Neuronal stem cell (in vitro differentiated cells): ENCODE results near the gene DLGAP4.

Experiments used
- DNase-seq: peaks from one replicate; pipeline ENCODE4 v3.0.0-alpha.2; 2013; ENCODE audit warnings: low spot score
- H2AFZ ChIP-seq: one replicate; pipeline ENCODE4 v1.6.1; 2013; ENCODE audit warnings: mild to moderate bottlenecking, low read length, inconsistent platforms
- H2AK5ac ChIP-seq: 2 replicates; pipeline ENCODE4 v1.6.1; 2013; ENCODE audit warnings: low read depth, mild to moderate bottlenecking, inconsistent platforms, low read length, moderate library complexity, mixed read lengths
- H2BK120ac ChIP-seq: 2 replicates; pipeline ENCODE4 v1.6.1; 2013; ENCODE audit warnings: low read depth, mild to moderate bottlenecking, inconsistent platforms, low read length, moderate library complexity, mixed read lengths
- H2BK12ac ChIP-seq: one replicate; pipeline ENCODE4 v1.6.1; 2013; ENCODE audit warnings: low read length, inconsistent platforms
- H2BK15ac ChIP-seq: 2 replicates; pipeline ENCODE4 v1.6.1; 2013; ENCODE audit warnings: mild to moderate bottlenecking, low read length, inconsistent platforms, mixed read lengths
- H2BK5ac ChIP-seq: one replicate; pipeline ENCODE4 v1.6.1; 2013; ENCODE audit warnings: inconsistent platforms, mild to moderate bottlenecking, low read length, moderate library complexity
- H3K14ac ChIP-seq: one replicate; pipeline ENCODE4 v1.6.1; 2013; ENCODE audit warnings: low read length, inconsistent platforms
- H3K18ac ChIP-seq: 2 replicates; pipeline ENCODE4 v1.6.1; 2013; ENCODE audit warnings: low read length, inconsistent platforms
- H3K23ac ChIP-seq: 2 replicates; pipeline ENCODE4 v1.6.1; 2013; ENCODE audit warnings: low read depth, mild to moderate bottlenecking, mixed read lengths, low read length, inconsistent platforms; ENCODE audit not compliant: poor library complexity
- H3K27ac ChIP-seq: replicated peaks from 3 replicates; pipeline ENCODE4 v1.5.1; 2013; ENCODE audit warnings: low read length, inconsistent platforms
- H3K27me3 ChIP-seq, 3 experiments: 2 replicates each; pipeline ENCODE4 v1.6.1; 2013; ENCODE audit warnings: low read length in 3 of 3, mild to moderate bottlenecking in 2 of 3, inconsistent platforms in 1 of 3, low read depth in 1 of 3, mixed read lengths in 1 of 3, moderate library complexity in 1 of 3; ENCODE audit not compliant: control insufficient read depth in 3 of 3, insufficient read depth in 3 of 3
- H3K36me3 ChIP-seq, 2 donors: replicated peaks in 1 of 2; 2 replicates each; pipeline ENCODE4 v1.6.1; 2013; ENCODE audit warnings: low read length in 2 of 2; ENCODE audit not compliant: control insufficient read depth in 2 of 2, insufficient read depth in 2 of 2
- H3K4ac ChIP-seq: 2 replicates; pipeline ENCODE4 v1.6.1; 2013; ENCODE audit warnings: inconsistent platforms, mild to moderate bottlenecking, low read length, moderate library complexity
- H3K4me1 ChIP-seq, 2 donors: 1 replicate in 1 of 2; 2 replicates in 1 of 2; pipeline ENCODE4 v1.6.1; 2013; ENCODE audit warnings: low read length in 2 of 2, low read depth in 1 of 2; ENCODE audit not compliant: control insufficient read depth in 2 of 2, insufficient read depth in 1 of 2
- H3K4me2 ChIP-seq: one replicate; pipeline ENCODE4 v1.6.1; 2013; ENCODE audit warnings: mild to moderate bottlenecking, low read length, inconsistent platforms; ENCODE audit not compliant: insufficient read depth, poor library complexity, severe bottlenecking
- H3K4me3 ChIP-seq, 2 donors: 2 replicates each; pipeline ENCODE4 v1.5.1; 2013; ENCODE audit warnings: low read length in 2 of 2, mild to moderate bottlenecking in 2 of 2, inconsistent platforms in 1 of 2, moderate library complexity in 1 of 2
- H3K79me1 ChIP-seq: one replicate; pipeline ENCODE4 v1.6.1; 2013; ENCODE audit warnings: low read depth, mild to moderate bottlenecking, inconsistent platforms, low read length, moderate library complexity
- H3K9ac ChIP-seq: one replicate; pipeline ENCODE4 v1.6.1; 2013; ENCODE audit warnings: mild to moderate bottlenecking, low read depth, low read length, inconsistent platforms; ENCODE audit not compliant: poor library complexity
- H3K9me3 ChIP-seq, 2 donors: replicated peaks in 1 of 2; 2 replicates each; pipeline versions ENCODE3 to v1.6.1; 2013; ENCODE audit warnings: low read length in 2 of 2, mild to moderate bottlenecking in 2 of 2, inconsistent platforms in 1 of 2, low read depth in 1 of 2, mixed read lengths in 1 of 2, moderate library complexity in 1 of 2; ENCODE audit not compliant: control insufficient read depth in 2 of 2, insufficient read depth in 1 of 2
- H4K8ac ChIP-seq: one replicate; pipeline ENCODE4 v1.6.1; 2013; ENCODE audit warnings: low read depth, mild to moderate bottlenecking, inconsistent platforms, low read length, moderate library complexity
- H4K91ac ChIP-seq: one replicate; pipeline ENCODE4 v1.6.1; 2013; ENCODE audit warnings: low read length, low read depth, mild to moderate bottlenecking, inconsistent platforms; ENCODE audit not compliant: poor library complexity
- WGBS, 2 donors: extraction: QIAGEN DNeasy Blood & Tissue Kit; methylation state at CpG; one replicate each; pipeline ENCODE4 v1.1.7; 2013; ENCODE audit warnings: missing lambda C conversion rate in 2 of 2, mixed read lengths in 1 of 2; ENCODE audit not compliant: insufficient read length in 2 of 2, insufficient replicate concordance in 1 of 2; ENCODE audit errors: extremely low coverage in 2 of 2; 5-methylcytosine and 5-hydroxymethylcytosine counted together

The DLGAP4 gene

DNA sequence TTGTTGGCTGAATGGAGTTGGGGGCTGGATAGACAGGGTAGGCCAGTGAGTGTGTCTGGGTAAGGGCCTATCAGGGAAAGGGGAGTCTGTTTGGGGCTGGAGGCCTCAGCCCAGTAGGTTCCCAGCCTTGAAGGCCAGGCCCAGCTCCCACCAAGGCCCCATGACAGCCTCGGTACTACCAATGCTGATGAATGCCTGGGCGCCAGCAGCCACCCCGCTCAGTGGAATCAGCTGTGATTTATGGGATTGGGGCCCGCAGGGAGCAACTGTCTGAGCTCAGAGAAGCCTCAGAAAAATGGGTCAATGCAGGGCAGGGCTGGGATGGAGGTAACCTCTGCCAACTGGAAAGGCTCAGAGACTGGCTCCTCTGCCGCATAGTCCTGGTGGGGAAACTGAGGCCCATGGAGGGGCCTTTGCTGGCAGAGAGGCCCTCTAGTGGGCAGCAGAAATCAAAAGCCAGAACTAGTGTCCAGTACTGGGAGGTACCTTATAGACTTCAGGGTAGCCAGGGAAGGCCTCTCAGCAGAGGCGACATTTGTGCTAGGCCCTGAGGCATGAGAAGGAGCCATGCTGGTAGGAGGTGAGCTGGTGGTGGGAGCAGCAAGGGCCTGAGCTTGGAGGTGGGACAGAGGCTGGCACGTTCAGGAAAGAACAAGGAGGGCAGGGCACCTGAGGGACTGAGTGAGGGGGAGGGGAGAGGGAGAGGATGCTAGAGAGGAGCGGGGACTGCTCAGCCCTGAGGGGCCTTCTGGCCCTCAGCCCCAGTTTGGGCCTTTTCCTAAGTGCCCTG is 36.4 kb downstream of the DLGAP4 start:
- DNase-seq: no peak
- no peaks in the 10 kb centered on the region for H3K4me1 ChIP-seq
- peak overlapping the region; percentile 12 for H3K18ac ChIP-seq
- no CpG with 5 or more reads among the region's 8 CpGs for WGBS, 2 donors
- no peak overlapping the region for H3K27ac ChIP-seq
- H2BK15ac ChIP-seq: no peak overlapping the region
- H3K4me2 ChIP-seq: no peak overlapping the region
- H3K36me3 ChIP-seq: no peaks in the 10 kb centered on the region
- no peaks in the 10 kb centered on the region for H3K9me3 ChIP-seq
- no peak overlapping the region for H3K4me3 ChIP-seq
- peak overlapping the region; percentile 1 for H4K8ac ChIP-seq
- H3K9ac ChIP-seq: no peak overlapping the region
- no peak overlapping the region for H3K14ac ChIP-seq
- no peak overlapping the region for H3K23ac ChIP-seq
- H3K4ac ChIP-seq: no peak overlapping the region
- H2BK12ac ChIP-seq: no peak overlapping the region
- H3K79me1 ChIP-seq: peaks cover 4% of the 10 kb centered on the region
- no peak overlapping the region for H2AFZ ChIP-seq
- peaks cover 0 to 16% (median 0%) of the 10 kb centered on the region in 3 experiments for H3K27me3 ChIP-seq
- no peak overlapping the region for H2AK5ac ChIP-seq
- H2BK120ac ChIP-seq: no peak overlapping the region
- no peak overlapping the region for H4K91ac ChIP-seq
- H2BK5ac ChIP-seq: no peak overlapping the region

DNA sequence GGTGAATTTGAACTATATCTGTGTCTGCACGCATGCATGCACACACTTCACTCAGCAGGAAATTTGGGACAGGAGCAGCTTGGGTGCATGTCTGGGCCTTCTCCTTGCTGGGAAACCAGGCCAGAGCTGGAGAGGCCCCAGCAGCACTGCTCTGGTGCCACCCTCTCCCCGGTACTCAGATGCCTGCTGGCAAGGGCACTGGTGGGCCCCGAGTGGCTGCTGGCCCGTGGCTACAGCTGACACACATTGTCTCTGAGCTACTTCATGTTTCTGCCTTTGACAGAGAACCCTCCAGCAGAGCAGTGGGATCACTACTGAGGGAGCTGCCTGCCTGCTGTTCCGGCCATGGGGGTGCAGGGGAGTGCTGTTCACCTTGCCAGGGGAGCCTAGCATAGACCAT is 37.5 kb downstream of the DLGAP4 start:
- H3K4me2 ChIP-seq: no peak overlapping the region
- no peak overlapping the region for H4K8ac ChIP-seq
- WGBS, 2 donors: no CpG with 5 or more reads among the region's 5 CpGs
- no peak for DNase-seq
- H2BK120ac ChIP-seq: no peak overlapping the region
- H2BK15ac ChIP-seq: no peak overlapping the region
- no peak overlapping the region for H2AFZ ChIP-seq
- H3K27ac ChIP-seq: no peak overlapping the region
- H3K4me1 ChIP-seq: no peaks in the 10 kb centered on the region
- no peaks in the 10 kb centered on the region for H3K36me3 ChIP-seq
- no peak overlapping the region for H2BK5ac ChIP-seq
- H3K4ac ChIP-seq: no peak overlapping the region
- H3K9ac ChIP-seq: no peak overlapping the region
- no peak overlapping the region for H3K14ac ChIP-seq
- H4K91ac ChIP-seq: no peak overlapping the region
- H3K23ac ChIP-seq: no peak overlapping the region
- no peak overlapping the region for H2BK12ac ChIP-seq
- no peak overlapping the region for H3K4me3 ChIP-seq
- H3K27me3 ChIP-seq: peaks cover 0 to 10% (median 0%) of the 10 kb centered on the region in 3 experiments
- no peaks in the 10 kb centered on the region for H3K9me3 ChIP-seq
- no peak overlapping the region for H3K18ac ChIP-seq
- H2AK5ac ChIP-seq: no peak overlapping the region
- no peaks in the 10 kb centered on the region for H3K79me1 ChIP-seq

GRCh38 chr20:36344517-36345132 is 38.5 kb downstream of the DLGAP4 start:
- Histone ChIP-seq H3K4me1 (no peaks in the 10 kb centered on the region), H3K9me3 (no peaks in the 10 kb centered on the region), H3K27ac (no peak overlapping the region), H4K91ac (no peak overlapping the region), H3K4me2 (no peak overlapping the region), H3K23ac (no peak overlapping the region), H4K8ac (no peak overlapping the region), H3K4ac (no peak overlapping the region), H2BK12ac (no peak overlapping the region), H3K4me3 (no peak overlapping the region), H2BK120ac (no peak overlapping the region), H2BK15ac (no peak overlapping the region), H3K18ac (no peak overlapping the region), H2BK5ac (no peak overlapping the region), H3K27me3 (peaks cover 0 to 6% (median 0%) of the 10 kb centered on the region in 3 experiments), H3K14ac (no peak overlapping the region), H2AK5ac (no peak overlapping the region), H3K9ac (no peak overlapping the region), H2AFZ (no peak overlapping the region), H3K79me1 (no peaks in the 10 kb centered on the region), H3K36me3 (no peaks in the 10 kb centered on the region)
- peak; percentile 81 for DNase-seq
- WGBS, 2 donors: no CpG with 5 or more reads among the region's 4 CpGs

DNA sequence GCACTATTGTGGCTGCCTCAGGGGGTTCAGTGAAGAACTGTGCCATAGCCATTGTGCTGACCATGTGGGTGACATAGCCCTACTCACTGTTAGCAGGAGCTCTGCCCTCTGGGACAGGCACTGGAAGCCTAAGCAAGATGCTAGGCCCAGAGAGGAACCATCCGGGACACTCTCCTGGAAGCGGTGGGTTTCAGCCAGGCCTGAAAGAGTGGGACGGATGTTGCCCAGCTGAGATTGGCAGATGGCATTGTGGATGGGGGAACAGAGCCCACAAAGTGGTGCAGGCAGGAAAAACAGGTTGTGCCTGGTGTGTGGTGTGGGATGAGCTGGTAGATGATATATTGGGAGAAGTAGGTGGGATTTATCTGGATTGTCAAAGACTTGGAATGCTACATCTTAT is 40.1 kb downstream of the DLGAP4 start:
- H3K27me3 ChIP-seq: no peaks in the 10 kb centered on the region
- no peak overlapping the region for H3K23ac ChIP-seq
- H2AK5ac ChIP-seq: no peak overlapping the region
- no peak for DNase-seq
- H3K79me1 ChIP-seq: no peaks in the 10 kb centered on the region
- H3K27ac ChIP-seq: no peak overlapping the region
- H3K18ac ChIP-seq: no peak overlapping the region
- H2BK5ac ChIP-seq: no peak overlapping the region
- H2BK120ac ChIP-seq: no peak overlapping the region
- H4K91ac ChIP-seq: no peak overlapping the region
- peak overlapping the region; percentile 77 for H3K14ac ChIP-seq
- no peak overlapping the region for H3K4me2 ChIP-seq
- H4K8ac ChIP-seq: no peak overlapping the region
- H3K36me3 ChIP-seq: no peaks in the 10 kb centered on the region
- no peak overlapping the region for H2BK12ac ChIP-seq
- no peaks in the 10 kb centered on the region for H3K9me3 ChIP-seq
- no peak overlapping the region for H2AFZ ChIP-seq
- H3K4me1 ChIP-seq: no peaks in the 10 kb centered on the region
- no CpG with 5 or more reads among the region's 3 CpGs for WGBS, 2 donors
- no peak overlapping the region for H2BK15ac ChIP-seq
- H3K4ac ChIP-seq: no peak overlapping the region
- no peak overlapping the region for H3K9ac ChIP-seq
- H3K4me3 ChIP-seq: no peak overlapping the region
